GM21447 (cell line): ENCODE results near the gene CCDC186.

Source experiments
- ATAC-seq: cut with Tn5 transposase; IDR thresholded peaks from one replicate; pipeline ENCODE4 v1.9.1; 2021; ENCODE audit not compliant: unreplicated experiment

CCDC186 gene

GRCh38 chr10:114071178-114071577 is 102.8 kb downstream of the CCDC186 start:
- no peak for ATAC-seq
